AG09309 (cell line): ENCODE measurements around the gene ASTN2.

Source experiments
- DNase-seq: peaks from one replicate; pipeline ENCODE4 v3.0.0-alpha.2; 2010; ENCODE audit warnings: low read depth
- H3K4me3 ChIP-seq: 2 replicates; pipeline ENCODE4 v1.5.1; 2011; ENCODE audit warnings: mild to moderate bottlenecking, low read depth, low read length, moderate library complexity; ENCODE audit not compliant: control insufficient read depth
- TF ChIP-seq, protein P1 (sequence below): IDR thresholded peaks from 2 replicates; pipeline ENCODE4 v1.5.1; 2011; ENCODE audit warnings: mild to moderate bottlenecking, low read depth, low read length, inconsistent platforms; ENCODE audit not compliant: insufficient read depth, control insufficient read depth; ENCODE audit errors: missing control alignments

ASTN2 gene

DNA sequence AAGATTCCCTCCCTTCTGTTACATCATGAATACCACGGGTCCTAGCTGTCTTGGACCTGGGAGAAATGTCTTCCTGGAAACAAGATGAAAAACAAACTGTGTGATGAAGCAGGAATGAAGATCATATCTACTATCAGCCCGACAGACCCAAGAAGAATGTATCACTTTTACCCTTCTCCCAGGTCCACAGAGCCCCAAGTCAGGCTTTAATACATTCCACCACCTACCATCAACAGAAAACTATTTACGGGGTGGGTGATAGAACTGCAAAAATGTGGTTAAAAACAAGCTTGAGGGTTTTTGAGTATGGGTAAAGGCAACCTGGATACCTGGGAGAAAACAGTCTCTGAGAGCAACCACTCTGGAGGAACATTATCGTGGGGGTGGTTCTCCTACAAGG is 400.8 kb downstream of the ASTN2 start:
- TF ChIP-seq, protein P1, sequence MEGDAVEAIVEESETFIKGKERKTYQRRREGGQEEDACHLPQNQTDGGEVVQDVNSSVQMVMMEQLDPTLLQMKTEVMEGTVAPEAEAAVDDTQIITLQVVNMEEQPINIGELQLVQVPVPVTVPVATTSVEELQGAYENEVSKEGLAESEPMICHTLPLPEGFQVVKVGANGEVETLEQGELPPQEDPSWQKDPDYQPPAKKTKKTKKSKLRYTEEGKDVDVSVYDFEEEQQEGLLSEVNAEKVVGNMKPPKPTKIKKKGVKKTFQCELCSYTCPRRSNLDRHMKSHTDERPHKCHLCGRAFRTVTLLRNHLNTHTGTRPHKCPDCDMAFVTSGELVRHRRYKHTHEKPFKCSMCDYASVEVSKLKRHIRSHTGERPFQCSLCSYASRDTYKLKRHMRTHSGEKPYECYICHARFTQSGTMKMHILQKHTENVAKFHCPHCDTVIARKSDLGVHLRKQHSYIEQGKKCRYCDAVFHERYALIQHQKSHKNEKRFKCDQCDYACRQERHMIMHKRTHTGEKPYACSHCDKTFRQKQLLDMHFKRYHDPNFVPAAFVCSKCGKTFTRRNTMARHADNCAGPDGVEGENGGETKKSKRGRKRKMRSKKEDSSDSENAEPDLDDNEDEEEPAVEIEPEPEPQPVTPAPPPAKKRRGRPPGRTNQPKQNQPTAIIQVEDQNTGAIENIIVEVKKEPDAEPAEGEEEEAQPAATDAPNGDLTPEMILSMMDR, result no peak
- DNase-seq, result no peak
- H3K4me3 ChIP-seq, result no peak overlapping the region

DNA sequence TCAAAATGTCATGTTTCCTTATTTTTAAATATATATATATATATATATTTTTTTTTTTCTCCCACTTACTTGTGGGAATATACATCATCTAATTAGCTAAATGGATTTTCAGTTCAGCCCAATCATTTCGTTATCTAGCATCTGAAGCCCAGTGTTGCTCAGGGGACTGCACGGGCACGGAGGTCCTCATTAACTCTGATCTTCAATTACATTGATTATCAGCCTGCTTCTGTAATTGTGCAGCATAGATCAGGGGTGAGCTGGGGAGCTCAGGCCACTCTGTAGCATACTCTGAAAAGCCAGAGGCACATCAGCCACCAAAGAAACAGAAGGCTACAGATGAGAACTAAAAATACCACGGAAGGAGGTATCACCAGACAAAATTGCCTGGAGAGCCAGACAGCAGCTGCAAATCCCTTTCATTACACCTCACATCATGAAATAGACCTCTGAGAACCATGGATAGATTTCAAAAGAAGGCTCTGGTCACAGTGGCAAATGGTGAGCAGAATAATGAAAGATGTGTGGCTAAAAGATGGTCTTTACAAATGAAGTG is 401.3 kb downstream of the ASTN2 start:
- TF ChIP-seq, protein P1, result no peak
- no peak for DNase-seq
- no peak overlapping the region for H3K4me3 ChIP-seq

DNA sequence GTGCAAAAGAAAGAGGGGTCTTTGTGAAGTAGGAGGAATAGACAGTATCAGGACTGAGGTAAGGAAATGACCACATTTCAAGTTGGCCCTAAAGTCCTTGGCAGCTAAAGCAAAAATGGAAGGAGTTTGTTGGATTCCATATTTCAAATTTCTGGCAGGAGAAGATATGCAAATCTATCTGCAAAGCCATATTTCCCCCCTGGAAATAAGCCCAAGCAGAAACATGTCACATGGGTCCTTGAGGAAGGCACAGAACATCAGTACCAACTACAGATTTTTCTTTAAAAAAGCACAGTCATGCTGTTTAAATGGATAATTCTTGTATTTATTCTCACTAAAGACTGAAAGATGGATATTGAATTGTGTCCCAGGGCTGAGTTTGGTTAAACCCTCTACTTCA is 404.8 kb downstream of the ASTN2 start:
- DNase-seq, result no peak
- no peak overlapping the region for H3K4me3 ChIP-seq
- TF ChIP-seq, protein P1, result no peak

DNA sequence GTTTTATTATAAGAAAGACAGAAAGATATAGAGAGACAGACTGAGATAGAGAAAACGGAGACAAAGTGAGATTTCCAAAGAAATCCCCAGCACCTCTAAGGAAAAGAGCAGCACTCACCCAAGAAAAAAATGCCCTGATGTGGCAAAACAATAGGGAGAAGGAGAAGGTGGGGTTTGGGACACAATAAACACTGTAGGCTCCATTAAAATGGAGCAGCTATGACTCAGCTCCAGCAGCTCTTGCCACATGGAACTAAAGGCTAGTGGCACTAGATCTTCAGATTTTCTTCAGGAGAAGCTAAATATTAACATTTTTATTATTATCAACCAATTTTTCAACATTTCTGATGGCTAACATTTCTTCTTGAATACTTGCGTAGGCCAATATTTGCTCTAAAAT is 406.0 kb downstream of the ASTN2 start:
- no peak overlapping the region for H3K4me3 ChIP-seq
- TF ChIP-seq, protein P1, result no peak
- no peak for DNase-seq

DNA sequence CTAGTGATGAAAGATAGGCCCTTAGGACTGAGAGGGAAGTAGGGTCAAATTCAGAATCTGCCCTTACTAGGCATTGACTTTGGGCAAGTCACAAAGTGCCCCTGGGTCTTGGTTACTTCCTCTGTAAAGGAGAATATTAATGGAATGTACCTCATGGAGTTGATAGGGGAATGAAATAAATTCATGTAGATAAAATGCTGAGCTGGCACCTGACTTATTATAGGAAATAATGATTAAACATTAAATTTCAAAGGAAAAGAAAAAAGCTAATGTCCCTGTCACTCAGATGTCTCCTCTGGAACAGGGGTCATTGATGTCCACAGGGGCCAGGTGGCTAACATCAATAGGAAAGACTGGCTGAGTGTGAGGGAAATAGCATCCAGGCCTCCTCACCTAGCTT is 406.4 kb downstream of the ASTN2 start:
- DNase-seq, result no peak
- TF ChIP-seq, protein P1, result no peak
- H3K4me3 ChIP-seq, result no peak overlapping the region

DNA sequence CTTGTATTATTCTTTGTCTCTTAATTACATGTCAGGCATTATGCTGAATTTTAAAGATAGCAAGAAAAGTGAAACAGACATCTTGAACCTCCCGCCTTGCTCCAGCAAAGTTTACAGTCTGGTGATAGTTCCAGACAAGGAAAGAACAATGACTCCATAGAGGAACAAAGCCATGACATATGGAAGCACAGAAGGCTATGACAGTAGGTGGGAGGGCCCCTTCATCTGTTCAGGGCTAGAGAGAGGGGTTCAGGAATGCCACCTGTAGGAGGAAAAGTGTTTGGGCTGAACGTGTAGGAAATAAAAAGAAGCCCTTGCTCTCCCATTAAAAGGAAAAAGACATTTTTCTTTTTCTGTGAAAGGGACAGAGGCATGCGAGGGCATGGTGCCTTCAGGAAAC is 412.2 kb downstream of the ASTN2 start:
- H3K4me3 ChIP-seq, result no peak overlapping the region
- TF ChIP-seq, protein P1, result no peak
- DNase-seq, result no peak

DNA sequence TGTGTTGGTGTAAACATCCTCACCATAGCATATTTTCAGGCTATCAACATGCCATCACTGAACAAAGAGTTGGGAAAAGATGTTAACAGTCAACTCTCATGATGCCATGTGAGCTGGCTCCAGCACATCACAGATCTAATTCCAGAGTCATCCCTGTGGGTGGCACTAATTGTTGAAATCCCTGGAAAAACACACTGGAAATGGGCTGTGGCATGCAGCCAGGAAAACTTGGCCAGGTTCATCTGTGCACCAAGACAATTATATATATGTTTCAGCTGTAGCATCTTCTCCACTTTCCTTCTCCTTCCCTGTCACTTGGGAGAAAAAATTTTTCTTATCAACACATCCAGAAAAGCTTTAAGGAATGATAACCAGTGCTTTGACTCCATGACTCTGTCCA is 414.0 kb downstream of the ASTN2 start:
- no peak for DNase-seq
- TF ChIP-seq, protein P1, result no peak
- H3K4me3 ChIP-seq, result no peak overlapping the region
